CD14-positive monocyte (primary cell): ENCODE measurements around the gene PCCA. TPM values are rescaled to one million over a fixed set of nuclear protein-coding genes. Genes with fewer than 3 reads are reported as not detected.

ENCODE experiments used
- DNase-seq, 3 donors: peaks; one replicate each; pipeline ENCODE4 v3.0.0-alpha.2; 2011 to 2022
- H2AFZ ChIP-seq: 2 replicates; pipeline ENCODE4 v1.6.0; 2012; ENCODE audit warnings: mild to moderate bottlenecking, low read depth, low read length, inconsistent platforms; ENCODE audit not compliant: insufficient read depth, poor library complexity, severe bottlenecking
- H3K27ac ChIP-seq, 2 donors: 1 replicate in 1 of 2; 2 replicates in 1 of 2; pipeline ENCODE4 v1.5.1; 2012 to 2013; ENCODE audit warnings: low read length in 2 of 2, control low read depth in 1 of 2, inconsistent platforms in 1 of 2, low read depth in 1 of 2, mild to moderate bottlenecking in 1 of 2
- H3K27me3 ChIP-seq, 2 donors: one replicate each; pipeline versions ENCODE4 v1.6.0 to v1.6.1; 2011 to 2013; ENCODE audit warnings: low read length in 2 of 2; ENCODE audit not compliant: control insufficient read depth in 2 of 2, insufficient read depth in 2 of 2
- H3K36me3 ChIP-seq, 2 donors: replicated peaks in 1 of 2; 1 replicate in 1 of 2; 2 replicates in 1 of 2; pipeline versions ENCODE4 v1.5.1 to v1.6.1; 2012 to 2013; ENCODE audit warnings: low read length in 2 of 2, control low read depth in 1 of 2, inconsistent platforms in 1 of 2, mild to moderate bottlenecking in 1 of 2; ENCODE audit not compliant: insufficient read depth in 2 of 2, control insufficient read depth in 1 of 2
- H3K4me1 ChIP-seq, 2 donors: 1 replicate in 1 of 2; 2 replicates in 1 of 2; pipeline versions ENCODE4 v1.5.1 to v1.6.1; 2012 to 2013; ENCODE audit warnings: low read length in 2 of 2, control low read depth in 1 of 2, inconsistent platforms in 1 of 2, mild to moderate bottlenecking in 1 of 2, moderate library complexity in 1 of 2; ENCODE audit not compliant: insufficient read depth in 2 of 2, control insufficient read depth in 1 of 2
- H3K4me2 ChIP-seq: replicated peaks from 2 replicates; pipeline ENCODE3; 2012; ENCODE audit warnings: low read length, moderate library complexity, mild to moderate bottlenecking; ENCODE audit not compliant: poor library complexity, severe bottlenecking; ENCODE audit errors: extremely low read depth
- H3K4me3 ChIP-seq, 3 experiments: fragments of 200-600 bp in 1 of 3; sonication (generic) in 1 of 3; replicated peaks in 1 of 3; 1 replicate in 2 of 3; 2 replicates in 1 of 3; pipeline ENCODE4 v1.5.1; 2011 to 2013; ENCODE audit warnings: low read length in 3 of 3, mild to moderate bottlenecking in 3 of 3, control low read depth in 2 of 3, low read depth in 2 of 3, inconsistent platforms in 1 of 3, moderate library complexity in 1 of 3
- H3K79me2 ChIP-seq: 2 replicates; pipeline ENCODE4 v1.6.0; 2012; ENCODE audit warnings: mild to moderate bottlenecking, control low read depth, inconsistent platforms, low read length, moderate library complexity; ENCODE audit not compliant: insufficient read depth
- H3K9ac ChIP-seq: 2 replicates; pipeline ENCODE4 v1.6.0; 2017; ENCODE audit warnings: low read length, mild to moderate bottlenecking; ENCODE audit not compliant: insufficient read depth, poor library complexity, severe bottlenecking
- H3K9me3 ChIP-seq, 2 donors: replicated peaks in 1 of 2; 1 replicate in 1 of 2; 2 replicates in 1 of 2; pipeline versions ENCODE4 v1.5.1 to v1.6.1; 2012 to 2013; ENCODE audit warnings: low read length in 2 of 2, control low read depth in 1 of 2; ENCODE audit not compliant: control insufficient read depth in 1 of 2, insufficient read depth in 1 of 2
- H4K20me1 ChIP-seq: 2 replicates; pipeline ENCODE4 v1.6.0; 2012; ENCODE audit warnings: mild to moderate bottlenecking, low read length, control low read depth, moderate library complexity; ENCODE audit not compliant: insufficient read depth
- H3K27ac Mint-ChIP-seq, 7 donors: one replicate each; pipeline ENCODE4 v1.8.0; 2020; ENCODE audit warnings: mild to moderate bottlenecking in 7 of 7, mixed read lengths in 7 of 7, moderate library complexity in 6 of 7, inconsistent platforms in 2 of 7
- H3K27me3 Mint-ChIP-seq, 3 donors: one replicate each; pipeline ENCODE4 v1.8.0; 2021 to 2022; ENCODE audit warnings: low read depth in 3 of 3, mild to moderate bottlenecking in 3 of 3, mixed read lengths in 3 of 3, moderate library complexity in 3 of 3, inconsistent platforms in 1 of 3
- H3K36me3 Mint-ChIP-seq, 2 donors: one replicate each; pipeline ENCODE4 v1.8.0; 2020; ENCODE audit warnings: mixed read lengths in 2 of 2, inconsistent platforms in 1 of 2, mild to moderate bottlenecking in 1 of 2
- H3K4me1 Mint-ChIP-seq: one replicate; pipeline ENCODE4 v1.8.0; 2020; ENCODE audit warnings: mild to moderate bottlenecking, mixed read lengths
- H3K4me3 Mint-ChIP-seq, 2 donors: one replicate each; pipeline ENCODE4 v1.8.0; 2020; ENCODE audit warnings: mild to moderate bottlenecking in 2 of 2, mixed read lengths in 2 of 2, moderate library complexity in 1 of 2
- H3K9me3 Mint-ChIP-seq, 7 donors: one replicate each; pipeline ENCODE4 v1.8.0; 2020 to 2022; ENCODE audit warnings: mixed read lengths in 7 of 7, mild to moderate bottlenecking in 6 of 7, moderate library complexity in 6 of 7, inconsistent platforms in 2 of 7
- WGBS: methylation state at CpG from one replicate; pipeline ENCODE4 v1.1.5; 2013; ENCODE audit warnings: missing lambda C conversion rate; ENCODE audit not compliant: insufficient coverage; 5-methylcytosine and 5-hydroxymethylcytosine counted together
- intact Hi-C, 2 donors: fragments of 100-400 bp; cut with micrococcal nuclease; formaldehyde crosslinking; loops; one replicate each; pipeline versions ENCODE4 v1.15.0 to v1.15.1; 2023
- polyA plus RNA-seq, 3 donors: library from polyadenylated mRNA; depleted of rRNA in 1 of 3; unstranded in 2 of 3; stranded (reverse) in 1 of 3; fragments of 300-500 nt in 2 of 3; fragments of >200 nt in 1 of 3; fragmentation: Illumina TruSeq in 2 of 3; gene quantifications; 1 replicate in 2 of 3; 2 replicates in 1 of 3; pipeline ENCODE4 v1.2.3, GENCODE V29; 2012 to 2021
- TF ChIP-seq, protein P1 (sequence below): fragments of 200-600 bp; IDR thresholded peaks from one replicate; pipeline ENCODE4 v1.8.0; 2022; ENCODE audit warnings: antibody characterized with exemption, mild to moderate bottlenecking

PCCA gene
- polyA plus RNA-seq, 3 donors: 4.4 to 13.5 (median 11.9) TPM

DNA sequence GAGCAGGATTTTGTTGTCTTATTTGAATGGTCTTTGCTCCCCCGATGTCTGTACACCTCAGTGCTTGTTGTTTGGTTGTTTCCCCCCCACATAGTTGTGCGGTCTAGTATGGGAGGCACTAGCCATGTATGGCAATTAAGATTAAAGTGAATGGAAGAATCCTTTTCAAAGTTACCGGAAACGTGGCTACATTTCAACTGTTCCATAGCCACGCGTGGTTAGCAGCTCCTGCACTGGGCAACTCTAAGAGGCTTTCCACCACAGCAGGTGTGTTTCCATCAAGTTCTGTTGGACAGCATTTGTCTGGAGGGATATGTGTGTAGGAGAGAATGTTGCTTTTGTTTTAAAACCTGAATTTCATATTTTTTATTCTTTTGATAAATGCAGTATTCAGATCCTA lies 252.4 kb downstream of the PCCA start:
- H3K4me2 ChIP-seq: no peak overlapping the region
- H3K9me3 ChIP-seq: peaks cover 0 to 3% of the 10 kb centered on the region in 2 donors
- 98% methylated on average over 4 of the region's 6 CpGs for WGBS
- no peak overlapping the region for H3K4me3 ChIP-seq
- no peaks in the 10 kb centered on the region for H3K36me3 ChIP-seq
- peaks cover 11 to 12% of the 10 kb centered on the region in 2 donors for H3K36me3 Mint-ChIP-seq
- no peak overlapping the region for H3K9ac ChIP-seq
- no peaks in the 10 kb centered on the region for H3K4me1 Mint-ChIP-seq
- no peak overlapping the region for H3K27ac ChIP-seq
- H4K20me1 ChIP-seq: no peaks in the 10 kb centered on the region
- no peaks in the 10 kb centered on the region for H3K27me3 ChIP-seq
- H3K27me3 Mint-ChIP-seq: no peaks in the 10 kb centered on the region
- no peaks in the 10 kb centered on the region for H3K4me1 ChIP-seq
- peaks cover 0 to 10% (median 3%) of the 10 kb centered on the region in 7 donors for H3K9me3 Mint-ChIP-seq
- intact Hi-C loops: no loop called here
- no peak for DNase-seq
- TF ChIP-seq, protein P1, sequence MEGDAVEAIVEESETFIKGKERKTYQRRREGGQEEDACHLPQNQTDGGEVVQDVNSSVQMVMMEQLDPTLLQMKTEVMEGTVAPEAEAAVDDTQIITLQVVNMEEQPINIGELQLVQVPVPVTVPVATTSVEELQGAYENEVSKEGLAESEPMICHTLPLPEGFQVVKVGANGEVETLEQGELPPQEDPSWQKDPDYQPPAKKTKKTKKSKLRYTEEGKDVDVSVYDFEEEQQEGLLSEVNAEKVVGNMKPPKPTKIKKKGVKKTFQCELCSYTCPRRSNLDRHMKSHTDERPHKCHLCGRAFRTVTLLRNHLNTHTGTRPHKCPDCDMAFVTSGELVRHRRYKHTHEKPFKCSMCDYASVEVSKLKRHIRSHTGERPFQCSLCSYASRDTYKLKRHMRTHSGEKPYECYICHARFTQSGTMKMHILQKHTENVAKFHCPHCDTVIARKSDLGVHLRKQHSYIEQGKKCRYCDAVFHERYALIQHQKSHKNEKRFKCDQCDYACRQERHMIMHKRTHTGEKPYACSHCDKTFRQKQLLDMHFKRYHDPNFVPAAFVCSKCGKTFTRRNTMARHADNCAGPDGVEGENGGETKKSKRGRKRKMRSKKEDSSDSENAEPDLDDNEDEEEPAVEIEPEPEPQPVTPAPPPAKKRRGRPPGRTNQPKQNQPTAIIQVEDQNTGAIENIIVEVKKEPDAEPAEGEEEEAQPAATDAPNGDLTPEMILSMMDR: no peak
- no peak overlapping the region for H2AFZ ChIP-seq
- no peak overlapping the region for H3K4me3 Mint-ChIP-seq
- no peaks in the 10 kb centered on the region for H3K79me2 ChIP-seq
- H3K27ac Mint-ChIP-seq: no peak overlapping the region

DNA sequence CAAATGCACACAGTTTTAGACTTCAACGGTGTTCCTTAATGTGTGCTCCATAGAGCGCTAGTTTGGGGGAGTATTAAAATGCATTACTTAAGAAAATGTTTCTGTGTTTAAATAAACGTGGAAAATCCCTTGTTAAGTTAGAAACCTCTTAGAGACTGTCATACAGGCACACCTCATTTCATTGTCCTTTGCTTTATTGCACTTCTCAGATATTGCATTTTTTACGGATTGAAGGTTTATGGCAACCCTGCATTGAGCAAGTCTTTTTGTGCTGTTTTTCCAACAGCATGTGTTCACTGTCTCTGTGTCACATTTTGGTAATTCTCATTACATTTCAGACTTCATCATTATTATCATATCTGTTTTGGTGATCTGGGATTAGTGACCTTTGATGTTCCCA lies 255.7 kb downstream of the PCCA start:
- no peak overlapping the region for H3K4me2 ChIP-seq
- Mint-ChIP-seq H3K4me1 (no peaks in the 10 kb centered on the region), H3K4me3 (no peak overlapping the region), H3K9me3 (peaks cover 0 to 13% (median 3%) of the 10 kb centered on the region in 7 donors), H3K27me3 (no peaks in the 10 kb centered on the region), H3K27ac (no peak overlapping the region), H3K36me3 (peaks cover 8 to 12% of the 10 kb centered on the region in 2 donors)
- H3K9ac ChIP-seq: no peak overlapping the region
- no peaks in the 10 kb centered on the region for H3K27me3 ChIP-seq
- H3K9me3 ChIP-seq: peaks cover 0 to 3% of the 10 kb centered on the region in 2 donors
- intact Hi-C loops: no loop called here
- no peak overlapping the region for H3K27ac ChIP-seq
- TF ChIP-seq, protein P1: no peak
- no peaks in the 10 kb centered on the region for H3K36me3 ChIP-seq
- H3K79me2 ChIP-seq: no peaks in the 10 kb centered on the region
- H3K4me3 ChIP-seq: no peak overlapping the region
- no peaks in the 10 kb centered on the region for H4K20me1 ChIP-seq
- H3K4me1 ChIP-seq: no peaks in the 10 kb centered on the region
- no peak for DNase-seq
- WGBS: no CpG with 5 or more reads among the region's 4 CpGs
- H2AFZ ChIP-seq: no peak overlapping the region
